Ecto neural progenitor cell (in vitro differentiated cells): Measurements from ENCODE around the gene CERS4.
"Not testable (repeated sequence)": the region's sequence is repeated elsewhere in the genome, so short reads cannot be mapped to it uniquely, and the experiment has no call there.

Experiments used
- DNase-seq: peaks from one replicate; pipeline ENCODE4 v3.0.0-alpha.2; 2018; ENCODE audit warnings: low spot score

CERS4 gene

DNA sequence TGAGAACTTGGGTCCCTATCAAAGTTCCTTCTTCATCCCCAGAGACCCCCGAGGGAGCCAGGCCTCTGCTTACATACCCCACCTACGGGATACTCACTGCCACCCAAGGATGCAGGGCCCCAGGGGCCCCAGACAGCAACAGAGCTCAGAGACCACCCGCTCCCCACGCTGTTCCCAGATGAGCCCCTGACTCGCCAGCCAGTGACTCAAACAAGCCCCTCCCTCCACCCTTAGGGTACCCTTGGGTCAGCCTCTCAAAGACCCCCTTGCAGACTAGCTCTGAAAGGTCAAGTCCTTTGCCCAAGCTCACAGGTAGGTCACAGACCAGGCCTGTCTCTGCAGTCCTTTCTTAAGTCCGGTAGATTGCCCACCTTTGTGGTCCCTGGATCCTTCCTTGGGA lies 53.3 kb downstream of the CERS4 start:
- no peak for DNase-seq

GRCh38 chr19:8264248-8264647 lies 55.1 kb downstream of the CERS4 start:
- DNase-seq = not testable (repeated sequence)

- no peak for DNase-seq
Observed at GRCh38 chr19:8265872-8266271, 56.7 kb downstream of the CERS4 start.

DNA sequence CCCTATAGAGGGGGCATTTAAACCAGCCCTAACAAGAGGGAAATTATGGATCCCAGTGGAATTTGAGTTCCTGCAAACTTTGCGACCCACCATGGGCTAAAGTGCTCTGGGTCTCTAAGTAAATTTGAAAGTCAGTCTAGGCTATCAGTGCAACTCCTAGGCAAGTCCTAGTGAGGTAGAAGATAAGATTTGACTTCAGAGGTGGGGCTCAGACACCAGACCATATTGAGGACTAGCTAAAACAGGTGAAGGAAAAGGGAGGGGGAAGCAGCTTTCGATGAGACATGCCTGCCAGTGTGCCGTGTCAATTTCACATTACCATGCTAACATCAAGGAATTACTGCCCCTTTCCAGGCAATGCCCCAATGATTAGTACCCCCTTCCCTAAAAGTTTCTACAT lies 60.6 kb downstream of the CERS4 start:
- no peak for DNase-seq

GRCh38 chr19:8276508-8276907 lies 67.3 kb downstream of the CERS4 start:
- DNase-seq = not testable (repeated sequence)

DNA sequence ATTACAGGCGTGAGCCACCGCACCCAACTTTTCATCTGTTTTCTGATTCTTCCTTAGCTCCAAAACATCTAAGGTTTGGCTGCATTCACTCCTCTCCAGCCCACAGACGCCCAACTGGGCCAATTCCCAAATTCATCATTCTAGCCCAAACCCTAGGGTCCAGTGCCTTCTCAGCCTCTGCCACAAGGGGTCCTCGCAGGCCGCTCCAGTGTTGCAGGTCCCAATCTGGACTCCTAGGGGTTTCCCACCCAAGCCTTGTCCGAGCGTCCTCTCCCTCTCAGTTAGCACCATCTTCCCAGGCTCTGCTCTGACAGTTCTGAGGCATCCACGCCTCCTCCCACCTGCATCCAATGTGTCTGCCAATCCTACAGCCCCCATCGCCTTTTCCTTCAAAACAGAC lies 82.2 kb downstream of the CERS4 start:
- not testable (repeated sequence) for DNase-seq

GRCh38 chr19:8302357-8302691 lies 93.2 kb downstream of the CERS4 start:
- no peak for DNase-seq

DNA sequence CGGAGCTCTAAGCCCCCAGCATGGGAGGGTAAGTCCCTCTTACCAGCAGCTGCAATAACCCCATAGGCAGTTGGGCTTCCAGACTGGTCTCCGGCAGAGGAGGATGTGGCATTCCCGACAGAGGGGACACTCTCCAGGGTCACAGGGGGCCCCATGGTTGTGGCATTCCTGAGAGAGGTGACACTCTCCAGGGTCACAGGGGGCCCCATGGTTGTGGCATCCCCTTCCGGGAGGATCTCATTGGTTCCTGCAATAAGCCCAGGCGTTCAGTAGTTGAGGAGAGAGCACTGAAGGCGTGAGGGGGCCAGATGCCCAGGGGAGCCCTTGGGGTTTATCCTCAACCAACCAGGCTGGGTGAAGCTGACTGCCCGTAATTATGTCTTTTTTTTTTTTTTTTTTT lies 93.6 kb downstream of the CERS4 start:
- DNase-seq = no peak

DNA sequence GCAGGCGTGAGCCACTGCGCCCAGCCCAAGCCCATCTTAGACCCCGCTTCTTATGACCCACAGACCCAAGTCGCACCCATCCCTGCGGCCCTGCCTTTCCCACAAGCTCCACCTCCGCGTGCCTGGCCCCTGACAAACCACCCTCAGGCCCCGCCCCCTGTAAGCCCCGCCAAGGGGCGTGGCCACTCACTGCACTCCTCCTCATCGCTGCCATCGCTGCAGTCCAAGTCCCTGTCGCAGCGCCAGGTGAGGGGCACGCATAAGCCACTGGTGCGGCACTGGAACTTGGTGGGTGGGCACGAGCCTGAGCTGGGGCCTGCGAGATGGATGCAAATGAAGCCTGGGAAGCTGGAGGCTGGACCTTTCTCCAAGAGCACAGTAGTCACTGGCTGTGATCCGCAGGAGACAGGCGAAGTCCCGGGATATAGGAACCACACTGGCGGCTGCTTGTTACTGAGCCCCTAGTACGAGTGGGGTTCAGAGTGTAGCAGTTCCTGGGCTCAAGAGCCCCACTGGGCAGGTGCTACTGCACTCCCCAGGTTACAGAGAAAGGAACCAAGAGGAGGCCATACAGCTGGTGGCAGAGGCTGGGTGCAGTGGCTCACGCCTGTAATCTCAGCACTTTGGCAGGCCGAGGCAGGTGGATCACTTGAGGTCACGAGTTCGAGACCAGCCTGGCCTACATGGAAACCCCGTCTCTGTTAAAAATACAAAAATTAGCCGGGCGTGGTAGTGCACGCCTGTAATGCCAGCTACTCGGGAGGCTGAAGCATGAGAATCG lies 95.9 kb downstream of the CERS4 start:
- DNase-seq = peak; percentile 88

DNA sequence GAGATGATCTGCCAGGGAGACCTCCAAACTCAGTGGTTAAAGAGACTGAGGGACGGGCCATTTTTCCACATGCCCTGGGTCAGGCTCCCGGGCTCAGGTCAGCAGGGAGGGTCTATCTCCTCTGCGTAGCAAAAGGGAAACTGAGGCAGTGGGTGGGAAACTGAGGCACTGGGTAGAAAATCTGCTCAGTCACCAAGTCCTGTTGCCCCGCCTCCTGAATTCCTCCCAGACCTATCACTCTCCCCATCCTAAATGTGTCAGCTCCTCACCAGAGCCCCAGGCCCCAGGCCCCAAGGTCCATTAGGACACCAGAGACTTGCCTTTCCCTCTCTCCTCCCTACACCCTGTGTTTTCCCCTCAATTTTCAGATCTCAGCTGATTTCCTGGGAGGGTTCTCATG lies 96.6 kb downstream of the CERS4 start:
- DNase-seq = no peak

GRCh38 chr19:8306235-8307054 lies 97.3 kb downstream of the CERS4 start:
- no peak for DNase-seq

- DNase-seq = no peak
Observed at GRCh38 chr19:8307400-8307964, 98.3 kb downstream of the CERS4 start.

DNA sequence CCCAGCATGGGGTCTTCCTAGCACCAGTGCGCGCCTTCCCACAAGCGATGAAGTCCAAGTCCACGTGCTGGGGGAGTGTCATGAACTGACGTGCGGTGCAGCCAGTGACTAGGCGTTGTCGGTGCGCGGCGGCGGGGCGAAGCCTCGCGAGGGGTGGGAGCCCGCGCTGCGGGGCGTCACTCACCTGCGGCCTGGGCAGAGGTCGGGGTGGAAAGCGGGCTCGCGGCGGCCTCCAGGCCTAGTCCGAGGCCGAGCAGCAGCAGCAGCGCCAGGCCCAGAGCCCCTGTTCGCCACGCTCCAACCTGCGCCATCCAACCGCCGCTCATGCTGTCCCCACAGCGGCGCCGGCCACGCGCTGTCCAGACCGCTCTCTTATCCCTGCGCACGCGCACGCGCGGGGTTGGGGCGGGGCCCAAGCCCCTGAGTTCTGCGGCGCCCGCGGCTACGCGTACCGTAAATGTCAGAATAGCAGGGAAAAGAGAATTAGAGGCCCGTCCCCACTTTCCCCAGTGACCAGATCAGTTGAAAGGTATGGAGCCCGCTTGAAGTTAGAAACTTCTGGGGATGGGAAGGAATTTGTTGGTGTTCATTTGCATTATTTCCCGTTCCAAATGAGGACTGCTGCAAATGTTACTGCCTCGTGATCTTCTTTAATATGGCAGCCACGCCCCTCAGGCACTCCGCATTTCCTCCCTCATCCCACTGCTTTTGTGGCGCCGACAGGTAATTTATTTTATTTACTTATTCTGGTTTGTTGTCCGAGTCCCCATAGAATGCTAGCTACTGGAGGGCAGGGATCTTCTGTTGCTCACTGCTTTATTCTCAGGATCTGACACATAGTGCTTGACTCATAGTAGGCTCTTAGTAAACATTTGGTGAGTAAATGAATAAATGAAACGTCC lies 99.0 kb downstream of the CERS4 start, which contains the start of gene CD320:
TSS of gene CD320 (minus strand) at position 394 of the 902 bp plus-strand sequence. CDS start at position 326, 68 bp downstream.
- DNase-seq = peak; percentile 89

- no peak for DNase-seq
Observed at GRCh38 chr19:8308891-8309291, 99.7 kb downstream of the CERS4 start.

DNA sequence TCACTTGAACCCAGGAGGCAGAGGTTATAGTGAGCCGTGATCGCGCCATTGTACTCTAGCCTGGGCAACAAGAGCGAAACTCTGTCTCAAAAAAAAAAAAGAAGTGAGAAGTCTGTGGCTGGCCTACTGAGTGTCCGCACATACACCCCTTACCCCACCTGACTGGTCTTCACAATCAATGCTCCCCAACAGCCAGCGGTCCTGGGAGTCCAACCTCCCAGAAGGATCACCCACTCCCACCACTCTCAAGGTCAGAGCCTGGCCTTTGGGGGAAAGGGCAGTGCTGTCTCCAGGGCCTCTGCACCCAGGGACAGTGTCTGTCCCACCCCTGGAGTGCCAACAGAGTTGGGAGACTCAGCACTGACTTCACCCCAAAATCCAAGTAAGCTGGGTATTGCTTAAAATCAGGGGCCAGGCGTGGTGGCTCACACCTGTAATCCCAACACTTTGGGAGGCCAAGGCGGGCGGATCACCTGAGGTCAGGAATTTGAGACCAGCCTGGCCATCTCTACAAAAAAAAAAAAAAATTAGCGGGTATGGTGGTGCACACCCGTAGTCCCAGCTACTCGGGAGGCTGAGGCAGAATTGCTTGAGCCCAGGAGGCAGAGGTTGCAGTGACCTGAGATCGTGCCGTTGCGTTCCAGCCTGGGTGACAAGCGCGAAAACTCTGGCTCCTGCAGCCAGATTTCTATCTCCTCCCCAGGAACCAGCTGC lies 101.3 kb downstream of the CERS4 start:
- DNase-seq = no peak

DNA sequence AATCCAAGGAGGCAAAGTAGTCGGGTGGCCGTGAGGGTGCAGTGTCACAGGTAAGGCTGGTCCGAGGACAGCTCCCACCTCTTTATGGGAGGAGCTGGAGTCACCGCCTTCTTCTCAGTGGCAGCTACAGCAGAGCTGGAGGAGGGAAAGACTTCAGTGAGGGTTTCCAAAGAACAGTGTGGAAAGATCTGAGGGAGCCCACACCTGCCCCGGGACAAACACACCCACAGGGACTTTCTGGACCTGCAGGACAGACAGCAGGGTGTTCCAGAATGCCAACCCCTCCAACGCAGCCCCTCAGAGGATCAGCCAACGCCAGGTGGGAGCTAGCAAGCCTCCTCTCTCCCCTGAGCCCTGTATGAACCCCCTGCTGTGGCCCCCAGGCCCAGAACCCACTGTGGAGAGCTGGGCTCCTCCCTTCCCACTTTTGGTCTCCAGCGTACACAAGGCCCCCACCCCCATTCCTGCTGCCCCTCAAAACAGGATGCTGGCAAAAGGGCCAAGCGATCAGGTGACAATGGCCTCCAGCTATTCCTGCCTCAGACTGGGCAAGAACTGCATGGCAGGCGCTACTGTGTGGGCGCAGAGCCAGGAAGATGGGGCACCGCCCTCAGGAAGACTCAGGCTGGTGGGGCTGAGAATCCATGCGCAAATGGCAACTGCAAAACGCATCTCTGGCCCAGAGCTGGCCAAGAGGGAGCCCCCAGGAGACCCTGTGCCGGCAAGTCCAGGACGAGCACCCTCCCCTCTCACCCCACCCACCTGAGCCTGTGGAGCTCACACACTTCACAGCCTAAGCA lies 102.5 kb downstream of the CERS4 start:
- DNase-seq = no peak
